ACHN (cell line): ENCODE results near the gene C18orf32.
"Not testable (repeated sequence)": the region's sequence is repeated elsewhere in the genome, so short reads cannot be mapped to it uniquely, and the experiment has no call there.

Experiments used
- DNase-seq: peaks from one replicate; pipeline ENCODE4 v3.0.0-alpha.2; 2015
- in situ Hi-C: cut with HindIII; loops from 2 replicates; pipeline ENCODE4 v1.10.0; 2017; ENCODE audit warnings: low sequenced_read_pairs, low pct_ligation_motif_present, low pct_unique_long_range_greater_than_20kb

C18orf32 gene

GRCh38 chr18:49486953-49487710 is at the start of gene C18orf32:
C18orf32 (minus strand) TSS chr18:49487234; CDS start chr18:49483748, 3,486 bp downstream.
- in situ Hi-C loops: no loop called here
- DNase-seq: peak; percentile 85

DNA sequence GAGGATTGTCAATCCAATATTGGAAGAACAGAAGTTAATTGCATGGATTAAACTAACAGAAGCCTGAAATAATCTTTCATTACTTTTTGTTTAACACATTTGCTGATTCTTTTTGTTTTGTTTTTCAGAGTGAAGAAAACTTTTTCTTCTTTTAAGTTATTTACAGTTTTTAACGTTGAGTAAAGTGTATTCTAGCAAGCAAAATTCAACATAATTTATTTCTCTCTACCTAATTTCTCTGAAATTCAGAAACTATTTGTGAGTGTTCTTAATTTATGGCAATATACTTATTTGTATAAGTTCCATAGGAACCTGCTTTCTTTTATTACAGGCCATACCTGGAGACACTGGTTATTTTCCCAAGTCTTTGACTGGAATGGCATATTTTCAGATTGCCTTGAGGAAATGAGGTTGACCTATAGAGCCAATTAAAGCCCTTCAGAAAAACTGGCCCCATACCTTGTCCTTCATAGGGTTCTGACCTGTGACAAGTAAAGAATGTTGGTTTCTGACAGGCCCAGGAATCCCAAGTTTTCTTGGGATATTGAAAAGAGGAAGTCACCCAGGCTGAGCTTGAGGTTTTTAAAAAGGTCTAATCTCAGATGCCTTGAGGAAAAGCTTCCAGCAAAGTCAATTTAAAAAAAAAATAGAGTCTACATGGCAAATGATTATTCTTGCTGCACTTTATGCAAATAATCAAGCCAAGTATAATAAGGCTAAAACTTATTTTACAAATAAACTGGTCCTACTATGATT is 48.0 kb upstream of the C18orf32 start:
- in situ Hi-C loops: no loop called here
- no peak for DNase-seq

GRCh38 chr18:49531678-49532153 is 44.7 kb upstream of the C18orf32 start:
- DNase-seq: no peak
- in situ Hi-C loops: no loop called here

- DNase-seq: no peak
- in situ Hi-C loops: no loop called here
Observed at GRCh38 chr18:49529596-49529995, 42.6 kb upstream of the C18orf32 start.

DNA sequence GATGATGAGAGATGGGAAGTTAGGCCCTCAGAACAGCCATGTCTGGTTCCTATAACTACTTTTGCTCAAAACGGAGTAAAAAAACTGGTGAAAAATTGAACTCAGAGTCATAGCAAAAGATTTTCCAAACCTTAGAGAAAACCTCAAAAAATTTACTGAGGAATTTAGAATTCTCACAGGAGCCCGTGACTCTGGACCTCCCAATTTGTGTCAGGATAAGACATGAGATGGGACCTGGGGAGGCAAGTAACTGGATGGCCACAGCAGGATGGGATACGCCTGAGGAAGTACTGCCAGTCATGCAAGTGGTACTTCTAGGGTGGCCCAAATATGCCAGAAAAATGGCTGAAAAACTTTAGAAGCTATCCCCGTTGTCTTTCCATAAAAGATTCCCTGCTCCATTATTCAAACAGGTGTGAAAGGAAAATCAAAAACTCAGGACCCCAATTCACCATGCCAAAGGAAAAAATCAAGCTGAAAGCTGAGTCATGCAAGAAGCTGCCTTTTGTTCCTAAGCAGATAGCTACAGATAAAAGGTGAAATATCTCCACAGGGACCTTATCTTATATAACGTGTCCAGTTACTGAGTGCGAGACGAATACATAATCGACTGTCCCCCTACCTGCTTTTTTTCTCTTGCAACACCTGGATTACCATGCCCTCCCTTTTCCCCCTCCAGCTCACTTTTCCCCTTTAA is 40.7 kb upstream of the C18orf32 start:
- DNase-seq: no peak
- in situ Hi-C loops: no loop called here

DNA sequence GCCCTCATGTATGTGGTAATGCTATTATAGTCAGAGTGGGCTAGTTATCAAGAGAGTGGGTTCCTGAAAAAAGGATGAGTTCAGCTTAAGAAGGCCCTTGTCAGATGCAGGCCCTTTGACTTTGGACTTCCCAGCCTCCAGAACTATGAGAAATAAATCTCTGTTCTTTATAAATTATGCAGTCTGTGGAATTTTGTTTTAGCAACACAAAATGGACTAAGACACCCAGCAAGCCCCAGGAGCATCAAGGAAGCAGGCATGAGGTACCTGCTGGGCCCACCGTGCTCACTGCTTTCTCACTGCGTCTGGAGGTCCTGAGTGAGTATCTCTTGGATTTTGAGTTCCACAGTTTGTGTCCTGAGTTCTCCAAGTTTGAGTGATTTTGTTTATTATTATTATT is 38.9 kb upstream of the C18orf32 start:
- no peak for DNase-seq
- in situ Hi-C loops: no loop called here

DNA sequence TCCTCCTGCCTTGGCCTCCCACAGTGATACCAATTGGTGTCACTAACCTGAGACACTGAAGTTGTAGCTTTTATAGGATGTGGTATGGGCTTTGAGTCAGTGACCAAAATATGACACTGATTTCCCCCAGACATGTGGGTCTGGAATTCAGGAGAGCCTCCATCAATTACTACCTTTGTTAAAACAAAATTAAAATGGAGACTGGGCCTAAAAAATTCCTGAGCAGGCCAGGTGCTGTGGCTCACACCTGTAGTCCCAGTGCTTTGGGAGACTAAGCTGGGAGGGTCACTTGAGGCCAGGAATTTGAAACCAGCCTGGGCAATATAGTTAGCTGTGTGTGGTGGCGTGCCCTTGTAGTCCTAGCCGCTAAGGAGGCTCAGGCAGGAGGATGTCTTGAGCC is 37.9 kb upstream of the C18orf32 start:
- DNase-seq: no peak
- in situ Hi-C loops: no loop called here

DNA sequence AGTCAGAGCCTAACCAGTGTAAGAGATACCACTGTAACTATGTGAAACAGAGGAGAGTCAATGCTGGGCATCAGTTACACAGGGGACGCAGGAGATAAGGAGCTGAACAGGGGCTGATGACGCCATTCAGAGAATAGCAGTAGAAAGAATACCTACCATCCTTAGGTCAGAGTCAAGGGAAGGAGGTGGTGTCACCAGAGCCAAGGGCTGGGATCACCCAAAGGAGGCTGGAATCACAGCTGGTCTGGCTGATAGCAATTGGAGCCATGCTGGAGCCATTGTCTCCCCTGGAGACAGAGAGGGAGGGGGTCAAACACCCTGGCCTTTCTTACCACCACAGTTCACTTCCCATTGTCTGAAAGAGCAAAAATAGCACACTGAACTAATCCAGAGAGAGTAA is 37.3 kb upstream of the C18orf32 start:
- in situ Hi-C loops: no loop called here
- DNase-seq: no peak

GRCh38 chr18:49523580-49524093 is 36.6 kb upstream of the C18orf32 start:
- DNase-seq, in situ Hi-C loops: not testable (repeated sequence)

DNA sequence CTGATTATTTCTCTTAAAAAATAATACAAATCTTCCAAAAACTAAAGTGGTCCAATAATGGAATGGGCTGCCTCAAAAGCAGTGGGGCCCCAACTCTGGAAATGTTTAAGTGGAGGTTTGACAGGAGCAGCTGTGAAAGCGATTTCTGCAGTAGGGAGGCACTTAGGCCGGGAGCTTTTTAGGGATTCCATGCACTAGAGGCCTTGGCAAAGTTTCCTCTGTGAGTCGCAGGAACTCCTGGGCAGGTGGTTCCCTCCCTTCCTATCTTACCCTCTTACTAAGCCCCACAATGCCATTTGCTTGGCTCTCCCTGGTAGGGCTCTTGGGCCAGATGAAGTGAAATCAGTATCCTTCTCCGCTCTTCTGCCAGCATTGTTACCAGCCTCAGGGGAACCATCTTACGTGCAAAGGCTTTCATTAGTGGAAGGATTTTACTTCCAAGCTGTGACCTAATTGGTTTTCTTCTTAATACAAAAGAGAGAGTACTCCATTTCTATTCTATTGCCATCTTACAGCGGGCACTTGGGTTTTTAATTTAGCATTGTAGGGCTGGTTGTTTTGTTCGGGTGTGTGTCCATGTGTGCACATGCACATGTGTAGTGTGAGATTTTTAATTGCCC is 34.3 kb upstream of the C18orf32 start:
- in situ Hi-C loops: no loop called here
- DNase-seq: no peak

DNA sequence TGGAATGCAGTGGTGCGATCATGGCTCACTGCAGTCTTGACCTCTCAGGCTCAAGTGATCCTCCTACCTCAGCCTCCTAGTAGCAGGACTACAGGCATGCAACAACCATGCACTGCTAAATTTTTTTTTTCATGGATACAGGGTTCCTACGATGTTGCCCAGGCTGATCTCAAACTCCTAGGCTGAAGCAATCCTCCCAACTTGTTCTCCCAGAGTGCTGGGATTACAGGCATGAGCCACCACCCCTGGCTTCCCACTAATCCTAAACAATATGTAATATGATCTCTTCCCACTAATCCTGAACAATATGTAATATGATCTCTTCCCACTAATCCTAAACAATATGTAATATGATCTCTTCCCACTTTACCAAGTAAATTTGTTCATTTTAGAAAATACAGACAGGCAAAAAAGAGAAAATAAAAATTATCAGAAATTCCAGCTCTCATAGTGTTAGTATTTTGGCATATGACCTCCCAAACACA is 33.7 kb upstream of the C18orf32 start:
- no peak for DNase-seq

GRCh38 chr18:49519101-49519971 is 32.3 kb upstream of the C18orf32 start:
- DNase-seq: no peak
- in situ Hi-C loops: no loop called here

More for the DNA sequence above, 33.7 kb upstream of the C18orf32 start:
- in situ Hi-C loops: no loop called here

DNA sequence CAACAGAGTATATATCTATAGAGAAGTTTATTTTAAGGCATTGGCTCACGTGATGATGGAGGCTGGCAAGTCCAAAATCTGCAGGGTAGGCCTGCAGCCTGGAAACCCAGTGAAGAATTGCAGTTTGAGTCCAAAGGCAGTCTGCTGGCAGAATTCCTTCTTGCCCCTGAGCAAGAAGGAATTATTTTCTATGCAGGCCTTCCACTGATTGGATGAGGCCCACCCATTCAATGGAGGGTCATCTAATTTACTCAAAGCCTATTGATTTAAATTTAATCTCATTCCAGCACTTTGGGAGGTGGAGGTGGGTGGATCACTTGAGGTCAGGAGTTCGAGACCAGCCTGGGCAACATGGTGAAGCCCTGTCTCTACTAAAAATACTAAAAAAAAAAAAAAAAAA is 30.4 kb upstream of the C18orf32 start:
- in situ Hi-C loops: no loop called here
- DNase-seq: no peak

DNA sequence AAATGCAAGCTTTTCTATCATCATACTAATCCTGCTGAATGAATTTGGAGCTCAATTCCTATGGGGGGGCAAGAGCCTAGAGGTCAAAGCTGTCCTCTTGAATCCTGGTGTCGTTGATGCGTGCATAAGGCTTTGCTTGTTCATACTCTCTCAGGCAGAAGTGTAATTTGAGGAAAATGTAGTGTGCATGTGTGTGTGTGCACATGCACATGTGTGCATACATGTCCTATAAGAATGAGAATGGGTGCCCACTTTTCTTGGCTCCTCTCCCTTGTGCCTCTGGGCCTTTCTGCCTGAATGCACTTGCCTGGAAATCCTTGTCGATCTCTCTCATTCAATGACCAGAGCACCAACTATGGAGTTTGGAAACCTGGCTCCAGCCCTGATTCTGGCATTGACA is 28.5 kb upstream of the C18orf32 start:
- DNase-seq: no peak
- in situ Hi-C loops: no loop called here

GRCh38 chr18:49515003-49515402 is 28.0 kb upstream of the C18orf32 start:
- DNase-seq, in situ Hi-C loops: not testable (repeated sequence)

- no peak for DNase-seq
Observed at GRCh38 chr18:49514577-49514976, 27.5 kb upstream of the C18orf32 start.

GRCh38 chr18:49512876-49513275 is 25.8 kb upstream of the C18orf32 start:
- in situ Hi-C loops, DNase-seq: not testable (repeated sequence)

More at GRCh38 chr18:49514577-49514976, 27.5 kb upstream of the C18orf32 start:
- in situ Hi-C loops: no loop called here
